Sigmoid colon (tissue), 7 donors: Measurements from ENCODE around the gene SIPA1L3. TPM values are rescaled to one million over a fixed set of nuclear protein-coding genes. Genes with fewer than 3 reads are reported as not detected.

Source experiments
- DNase-seq: peaks from one replicate; pipeline ENCODE4 v3.0.0-alpha.2; 2019
- H3K27ac ChIP-seq, 4 donors: fragments of 200-600 bp; sonication (generic); one replicate each; pipeline ENCODE4 v1.5.1; 2016 to 2019; ENCODE audit warnings: mild to moderate bottlenecking in 1 of 4
- H3K27me3 ChIP-seq, 3 donors: fragments of 200-600 bp; sonication (generic); one replicate each; pipeline ENCODE4 v1.5.1; 2019; ENCODE audit warnings: mild to moderate bottlenecking in 1 of 3
- H3K36me3 ChIP-seq, 4 donors: fragments of 200-600 bp; sonication (generic); one replicate each; pipeline ENCODE4 v1.5.1; 2016 to 2019
- H3K4me1 ChIP-seq, 4 donors: fragments of 200-600 bp; sonication (generic); one replicate each; pipeline ENCODE4 v1.5.1; 2017 to 2019
- H3K4me3 ChIP-seq, 4 donors: fragments of 200-600 bp; sonication (generic); one replicate each; pipeline ENCODE4 v1.5.1; 2017 to 2019; ENCODE audit warnings: mild to moderate bottlenecking in 2 of 4, moderate library complexity in 1 of 4
- H3K9me3 ChIP-seq, 4 donors: fragments of 200-600 bp in 3 of 4; sonication (generic) in 3 of 4; one replicate each; pipeline versions ENCODE4 v1.5.1 to v1.6.1; 2013 to 2019
- EP300 ChIP-seq, 4 donors: sonication (generic); formaldehyde crosslinking; IDR thresholded peaks; one replicate each; pipeline ENCODE4 v1.6.1; 2017; ENCODE audit warnings: antibody characterized with exemption in 4 of 4
- POLR2A ChIP-seq, 2 donors: fragments of 450-650 bp; IDR thresholded peaks; one replicate each; pipeline ENCODE4 v1.6.1; 2016; ENCODE audit warnings: antibody characterized with exemption in 2 of 2, mild to moderate bottlenecking in 2 of 2, moderate library complexity in 2 of 2
- POLR2AphosphoS5 ChIP-seq, 4 donors: sonication (generic); formaldehyde crosslinking; IDR thresholded peaks; one replicate each; pipeline ENCODE4 v1.6.1; 2017; ENCODE audit warnings: antibody characterized with exemption in 4 of 4
- WGBS, 2 donors: extraction: QIAGEN DNeasy Blood & Tissue Kit; methylation state at CpG; one replicate each; pipeline ENCODE4 v1.1.7; 2013; 5-methylcytosine and 5-hydroxymethylcytosine counted together
- intact Hi-C: fragments of 100-400 bp; cut with DNase I; formaldehyde crosslinking; loops from one replicate; pipeline ENCODE4 v1.15.1; 2023
- polyA plus RNA-seq, 3 donors: library from polyadenylated mRNA; stranded (reverse); fragments of 200-250 nt; gene quantifications; one replicate each; pipeline ENCODE4 v1.2.3, GENCODE V29; 2013
- total RNA-seq, 4 donors: library from RNA; depleted of rRNA; stranded (reverse); fragments of >200 nt; gene quantifications; one replicate each; pipeline ENCODE4 v1.1.0, GENCODE V29; 2016
- TF ChIP-seq, protein P1 (sequence below), 4 experiments: fragments of 450-650 bp in 3 of 4; fragments of 200-600 bp in 1 of 4; IDR thresholded peaks; one replicate each; pipeline ENCODE4 v1.5.1; 2016 to 2019; ENCODE audit warnings: antibody characterized with exemption in 4 of 4, mild to moderate bottlenecking in 3 of 4, moderate library complexity in 2 of 4
- donor health status: healthy with polysubstance abuse.
- donor health status: Bipolar disorder and iron deficiency.
- donor health status: healthy.

Gene SIPA1L3
- total and polyA plus RNA-seq, 7 donors, result 7.7 to 47.9 (median 9.9) TPM

GRCh38 chr19:37977992-37978391 is 71.0 kb downstream of the SIPA1L3 start:
- H3K27me3 ChIP-seq, result no peaks in the 10 kb centered on the region
- no peak overlapping the region for H3K4me3 ChIP-seq
- WGBS, 2 donors, result 69 to 83% methylated on average over 7 of the region's 7 CpGs
- H3K36me3 ChIP-seq, result no peaks in the 10 kb centered on the region
- no peak for DNase-seq
- intact Hi-C loops, result no loop called here
- peaks cover 0 to 10% (median 1%) of the 10 kb centered on the region in 4 donors for H3K4me1 ChIP-seq
- no peaks in the 10 kb centered on the region for H3K9me3 ChIP-seq
- no peak overlapping the region for H3K27ac ChIP-seq
- TF ChIP-seq POLR2AphosphoS5 (IDR thresholded peaks at IDR 0.05) (no peak), POLR2A (IDR thresholded peaks at IDR 0.05) (no peak), EP300 (IDR thresholded peaks at IDR 0.05) (no peak)
- TF ChIP-seq, protein P1, sequence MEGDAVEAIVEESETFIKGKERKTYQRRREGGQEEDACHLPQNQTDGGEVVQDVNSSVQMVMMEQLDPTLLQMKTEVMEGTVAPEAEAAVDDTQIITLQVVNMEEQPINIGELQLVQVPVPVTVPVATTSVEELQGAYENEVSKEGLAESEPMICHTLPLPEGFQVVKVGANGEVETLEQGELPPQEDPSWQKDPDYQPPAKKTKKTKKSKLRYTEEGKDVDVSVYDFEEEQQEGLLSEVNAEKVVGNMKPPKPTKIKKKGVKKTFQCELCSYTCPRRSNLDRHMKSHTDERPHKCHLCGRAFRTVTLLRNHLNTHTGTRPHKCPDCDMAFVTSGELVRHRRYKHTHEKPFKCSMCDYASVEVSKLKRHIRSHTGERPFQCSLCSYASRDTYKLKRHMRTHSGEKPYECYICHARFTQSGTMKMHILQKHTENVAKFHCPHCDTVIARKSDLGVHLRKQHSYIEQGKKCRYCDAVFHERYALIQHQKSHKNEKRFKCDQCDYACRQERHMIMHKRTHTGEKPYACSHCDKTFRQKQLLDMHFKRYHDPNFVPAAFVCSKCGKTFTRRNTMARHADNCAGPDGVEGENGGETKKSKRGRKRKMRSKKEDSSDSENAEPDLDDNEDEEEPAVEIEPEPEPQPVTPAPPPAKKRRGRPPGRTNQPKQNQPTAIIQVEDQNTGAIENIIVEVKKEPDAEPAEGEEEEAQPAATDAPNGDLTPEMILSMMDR (IDR thresholded peaks at IDR 0.05), result no peak

- intact Hi-C loops, result no loop called here
- Histone ChIP-seq H3K36me3 (no peaks in the 10 kb centered on the region), H3K4me1 (peaks cover 0 to 10% (median 1%) of the 10 kb centered on the region in 4 donors), H3K4me3 (no peak overlapping the region), H3K27me3 (no peaks in the 10 kb centered on the region), H3K27ac (no peak overlapping the region), H3K9me3 (no peaks in the 10 kb centered on the region)
- 26 to 64% methylated on average over 13 of the region's 13 CpGs for WGBS, 2 donors
- no peak for DNase-seq
- TF ChIP-seq POLR2A (IDR thresholded peaks at IDR 0.05) (no peak), POLR2AphosphoS5 (IDR thresholded peaks at IDR 0.05) (no peak), EP300 (IDR thresholded peaks at IDR 0.05) (no peak)
- TF ChIP-seq, protein P1 (IDR thresholded peaks at IDR 0.05), result no peak
Measured at GRCh38 chr19:37979547-37980082, 72.6 kb downstream of the SIPA1L3 start.

- TF ChIP-seq, protein P1 (IDR thresholded peaks at IDR 0.05), result no peak
- TF ChIP-seq POLR2AphosphoS5 (IDR thresholded peaks at IDR 0.05), result no peak
- no peak for TF ChIP-seq POLR2A (IDR thresholded peaks at IDR 0.05)
- no peaks in the 10 kb centered on the region for H3K27me3 ChIP-seq
- H3K4me1 ChIP-seq, result peaks cover 0 to 10% (median 1%) of the 10 kb centered on the region in 4 donors
- H3K4me3 ChIP-seq, result no peak overlapping the region
- H3K9me3 ChIP-seq, result no peaks in the 10 kb centered on the region
- no peak for DNase-seq
- no peak overlapping the region for H3K27ac ChIP-seq
- 68 to 87% methylated on average over 12 of the region's 12 CpGs for WGBS, 2 donors
- intact Hi-C loops, result no loop called here
- H3K36me3 ChIP-seq, result no peaks in the 10 kb centered on the region
Measured at GRCh38 chr19:37980419-37981170, 73.6 kb downstream of the SIPA1L3 start.

- no peak for DNase-seq
- H3K4me3 ChIP-seq, result no peak overlapping the region
- no peaks in the 10 kb centered on the region for H3K9me3 ChIP-seq
- intact Hi-C loops, result no loop called here
- no peaks in the 10 kb centered on the region for H3K27me3 ChIP-seq
- TF ChIP-seq EP300 (IDR thresholded peaks at IDR 0.05) (no peak), POLR2A (IDR thresholded peaks at IDR 0.05) (no peak), POLR2AphosphoS5 (IDR thresholded peaks at IDR 0.05) (no peak)
- TF ChIP-seq, protein P1 (IDR thresholded peaks at IDR 0.05), result no peak
- no peak overlapping the region for H3K27ac ChIP-seq
- H3K36me3 ChIP-seq, result no peaks in the 10 kb centered on the region
- 29 to 68% methylated on average over 13 of the region's 13 CpGs for WGBS, 2 donors
- H3K4me1 ChIP-seq, result peaks cover 0 to 10% (median 1%) of the 10 kb centered on the region in 4 donors
Measured at GRCh38 chr19:37981785-37982475, 74.9 kb downstream of the SIPA1L3 start.
